ENCODE results near the gene FGGY.

- TF ChIP-seq MAX (CRISPR knock-in tag; IDR thresholded peaks at IDR 0.05) (no peak), PRDM15 (CRISPR knock-in tag; IDR thresholded peaks at IDR 0.05) (no peak), CTCF (IDR thresholded peaks at IDR 0.05) (no peak), ZNF416 (CRISPR knock-in tag; IDR thresholded peaks at IDR 0.05) (no peak), TCF7 (CRISPR knock-in tag; IDR thresholded peaks at IDR 0.05; ENCODE audit: low read depth) (no peak), JUN (CRISPR knock-in tag; IDR thresholded peaks at IDR 0.05) (no peak)
Observed at GRCh38 chr1:59666106-59666505, 369.2 kb downstream of the FGGY start.

Measured in WTC11 (cell line).